Liver (tissue), 9 donors: ENCODE results near the gene GRIP1. TPM values are rescaled to one million over a fixed set of nuclear protein-coding genes. Genes with fewer than 3 reads are reported as not detected.

ENCODE experiments used
- DNase-seq: peaks from one replicate; pipeline ENCODE4 v3.0.0-alpha.2; 2017; ENCODE audit warnings: low spot score
- H3K27ac ChIP-seq, 2 donors: one replicate each; pipeline ENCODE4 v1.7.0; 2013; ENCODE audit warnings: inconsistent platforms in 2 of 2, low read length in 2 of 2, control low read depth in 1 of 2, low read depth in 1 of 2, mild to moderate bottlenecking in 1 of 2
- H3K27me3 ChIP-seq, 4 donors: one replicate each; pipeline versions ENCODE4 v1.6.1 to v1.7.0; 2013; ENCODE audit warnings: low read length in 3 of 4, inconsistent platforms in 1 of 4, mild to moderate bottlenecking in 1 of 4, moderate library complexity in 1 of 4; ENCODE audit not compliant: control insufficient read depth in 4 of 4, insufficient read depth in 4 of 4
- H3K36me3 ChIP-seq, 4 donors: one replicate each; pipeline versions ENCODE4 v1.6.1 to v1.7.0; 2013; ENCODE audit warnings: low read length in 3 of 4, mild to moderate bottlenecking in 3 of 4, low read depth in 1 of 4, moderate library complexity in 1 of 4; ENCODE audit not compliant: control insufficient read depth in 4 of 4, insufficient read depth in 3 of 4
- H3K4me1 ChIP-seq, 4 donors: one replicate each; pipeline versions ENCODE4 v1.6.1 to v1.7.0; 2013; ENCODE audit warnings: low read length in 3 of 4, mild to moderate bottlenecking in 3 of 4, moderate library complexity in 1 of 4; ENCODE audit not compliant: control insufficient read depth in 4 of 4, insufficient read depth in 4 of 4
- H3K4me3 ChIP-seq, 3 donors: one replicate each; pipeline versions ENCODE4 v1.6.1 to v1.7.0; 2013; ENCODE audit warnings: low read length in 3 of 3, control low read depth in 1 of 3, low read depth in 1 of 3, mild to moderate bottlenecking in 1 of 3
- H3K9ac ChIP-seq, 2 donors: one replicate each; pipeline ENCODE4 v1.7.0; 2013; ENCODE audit warnings: low read length in 2 of 2, mild to moderate bottlenecking in 2 of 2, moderate library complexity in 2 of 2, control low read depth in 1 of 2, low read depth in 1 of 2
- H3K9me3 ChIP-seq, 4 donors: one replicate each; pipeline versions ENCODE4 v1.6.1 to v1.7.0; 2013; ENCODE audit warnings: low read length in 3 of 4; ENCODE audit not compliant: control insufficient read depth in 4 of 4
- ATF3 ChIP-seq: IDR thresholded peaks from 2 replicates; pipeline ENCODE4 v1.6.1; 2016; ENCODE audit warnings: antibody characterized with exemption
- CTCF ChIP-seq: fragments of 150-350 bp; IDR thresholded peaks from 2 replicates; pipeline ENCODE4 v1.5.1; 2017; ENCODE audit warnings: improper control_type of control experiment, low read depth, low read length; ENCODE audit not compliant: missing input control
- EGR1 ChIP-seq, 2 donors: IDR thresholded peaks; 2 replicates each; pipeline ENCODE4 v1.6.1; 2016 to 2018; ENCODE audit warnings: antibody characterized with exemption in 2 of 2, low read depth in 2 of 2
- GABPA ChIP-seq, 2 donors: IDR thresholded peaks in 1 of 2; conservative IDR thresholded peaks in 1 of 2; 2 replicates each; pipeline ENCODE4 v1.6.1; 2016; ENCODE audit warnings: antibody characterized with exemption in 2 of 2, mild to moderate bottlenecking in 1 of 2, moderate library complexity in 1 of 2
- HNF4A ChIP-seq, 2 donors: conservative IDR thresholded peaks; 2 replicates each; pipeline ENCODE4 v1.6.1; 2016; ENCODE audit warnings: antibody characterized with exemption in 2 of 2, mild to moderate bottlenecking in 2 of 2
- MAX ChIP-seq: IDR thresholded peaks from 2 replicates; pipeline ENCODE4 v1.6.1; 2016; ENCODE audit warnings: antibody characterized with exemption
- NR2F2 ChIP-seq: IDR thresholded peaks from 2 replicates; pipeline ENCODE4 v1.6.1; 2016; ENCODE audit warnings: antibody characterized with exemption
- REST ChIP-seq: IDR thresholded peaks from 2 replicates; pipeline ENCODE4 v1.6.1; 2016; ENCODE audit warnings: antibody characterized with exemption, mild to moderate bottlenecking
- RXRA ChIP-seq, 2 donors: IDR thresholded peaks; 2 replicates each; pipeline ENCODE4 v1.6.1; 2017 to 2018; ENCODE audit warnings: antibody characterized with exemption in 2 of 2, mild to moderate bottlenecking in 1 of 2
- SP1 ChIP-seq: IDR thresholded peaks from 2 replicates; pipeline ENCODE4 v1.6.1; 2018; ENCODE audit warnings: antibody characterized with exemption, mild to moderate bottlenecking
- TAF1 ChIP-seq: conservative IDR thresholded peaks from 2 replicates; pipeline ENCODE4 v1.6.1; 2016; ENCODE audit warnings: antibody characterized with exemption, mild to moderate bottlenecking
- YY1 ChIP-seq: IDR thresholded peaks from 2 replicates; pipeline ENCODE4 v1.6.1; 2016; ENCODE audit warnings: antibody characterized with exemption, mild to moderate bottlenecking
- ZBTB33 ChIP-seq: IDR thresholded peaks from 2 replicates; pipeline ENCODE4 v1.6.1; 2016; ENCODE audit warnings: antibody characterized with exemption
- WGBS: extraction: QIAGEN DNeasy Blood & Tissue Kit; methylation state at CpG from one replicate; pipeline ENCODE4 v1.1.7; 2013; 5-methylcytosine and 5-hydroxymethylcytosine counted together
- polyA plus RNA-seq, 2 donors: library from polyadenylated mRNA; stranded (reverse) in 1 of 2; unstranded in 1 of 2; fragments of 200-250 nt in 1 of 2; fragments of >200 nt in 1 of 2; fragmentation: Nextera tagmentation in 1 of 2; extraction: Ambion mirVana in 1 of 2; gene quantifications; one replicate each; pipeline versions ENCODE4 v1.2.1 to v1.2.3, GENCODE V29; 2013 to 2015
- total RNA-seq, 2 donors: library from RNA; depleted of rRNA; stranded (reverse); fragments of >200 nt; gene quantifications; one replicate each; pipeline ENCODE4 v1.2.3, GENCODE V29; 2014
- donor health status: healthy.
- donor health status: healthy.
- donor health status: healthy.
- donor health status: healthy.
- donor health status: healthy.

GRIP1 gene
- total and polyA plus RNA-seq, 4 donors, result 0.05 to 1.5 (median 0.24) TPM

GRCh38 chr12:66674495-66675122, 4.3 kb downstream of the GRIP1 start:
- no peak for DNase-seq
- no peak for TF ChIP-seq TAF1
- Histone ChIP-seq H3K27ac (no peak overlapping the region), H3K27me3 (no peaks in the 10 kb centered on the region), H3K9ac (no peak overlapping the region), H3K36me3 (no peaks in the 10 kb centered on the region), H3K9me3 (no peaks in the 10 kb centered on the region), H3K4me3 (no peak overlapping the region), H3K4me1 (no peaks in the 10 kb centered on the region)
- WGBS, result 29% methylated on average over 4 of the region's 4 CpGs

GRCh38 chr12:66669541-66669940, 9.3 kb downstream of the GRIP1 start:
- no peak overlapping the region for H3K27ac ChIP-seq

GRCh38 chr12:66668311-66668710, 10.6 kb downstream of the GRIP1 start:
- Histone ChIP-seq H3K4me3 (no peak overlapping the region), H3K36me3 (no peaks in the 10 kb centered on the region), H3K9ac (no peak overlapping the region), H3K9me3 (no peaks in the 10 kb centered on the region), H3K4me1 (no peaks in the 10 kb centered on the region), H3K27ac (no peak overlapping the region), H3K27me3 (no peaks in the 10 kb centered on the region)
- DNase-seq, result no peak
- TF ChIP-seq EGR1 (IDR thresholded peaks at IDR 0.05; ENCODE audit: low read depth in 2 of 2) (no peak), ZBTB33 (no peak), GABPA (IDR thresholded peaks at IDR 0.05 in 1 of 2, conservative IDR thresholded peaks at IDR 0.05 in 1 of 2) (no peak), CTCF (no peak), MAX (no peak), TAF1 (no peak), YY1 (no peak), HNF4A (conservative IDR thresholded peaks at IDR 0.05) (no peak), NR2F2 (no peak), SP1 (no peak)
- 53% methylated on average over 2 of the region's 2 CpGs for WGBS

More at GRCh38 chr12:66669541-66669940, 9.3 kb downstream of the GRIP1 start:
- no peaks in the 10 kb centered on the region for H3K36me3 ChIP-seq
- no peak overlapping the region for H3K4me3 ChIP-seq
- H3K27me3 ChIP-seq, result no peaks in the 10 kb centered on the region
- H3K4me1 ChIP-seq, result no peaks in the 10 kb centered on the region
- TF ChIP-seq YY1 (no peak), RXRA (IDR thresholded peaks at IDR 0.05) (no peak), REST (no peak), ATF3 (no peak)
- no peaks in the 10 kb centered on the region for H3K9me3 ChIP-seq
- no peak overlapping the region for H3K9ac ChIP-seq
- WGBS, result 65% methylated on average over 2 of the region's 2 CpGs
- DNase-seq, result no peak
